Cardiac fibroblast (primary cell): ENCODE data around the gene FHAD1.
A peak's percentile ranks its signal among the peaks of the same experiment; 100 is the strongest.

ENCODE experiments used
- DNase-seq, 2 donors: peaks; one replicate each; pipeline versions ENCODE4 v3.0.0 to v3.0.0-alpha.2; 2010; ENCODE audit warnings: low read depth in 2 of 2
- H3K4me3 ChIP-seq, 2 donors: replicated peaks in 1 of 2; 1 replicate in 1 of 2; 2 replicates in 1 of 2; pipeline ENCODE4 v1.5.1; 2011; ENCODE audit warnings: low read depth in 2 of 2, low read length in 2 of 2, mild to moderate bottlenecking in 2 of 2, moderate library complexity in 1 of 2
- TF ChIP-seq, protein P1 (sequence below): IDR thresholded peaks from one replicate; pipeline ENCODE4 v1.5.1; 2011; ENCODE audit warnings: low read depth, mild to moderate bottlenecking, low read length, inconsistent platforms

FHAD1 gene

DNA sequence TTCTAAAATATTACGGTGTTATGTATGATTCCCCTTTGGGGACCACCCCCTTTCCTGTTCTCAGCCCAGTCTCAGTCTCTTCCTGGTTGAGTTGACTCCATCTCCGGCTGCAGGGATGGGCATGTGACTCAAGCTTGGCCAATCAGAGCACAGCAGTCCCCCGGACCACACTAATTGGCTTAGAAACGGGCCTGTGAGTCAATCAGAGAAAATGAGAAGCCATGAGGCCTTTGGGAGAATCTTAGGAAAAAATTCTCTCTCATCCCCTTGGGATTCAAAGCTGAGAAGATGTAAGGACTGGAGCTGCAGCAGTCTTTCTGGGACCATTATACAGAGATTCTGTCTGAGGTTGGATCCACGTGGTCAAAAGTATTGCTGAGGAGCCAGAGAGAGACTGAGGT lies 10.7 kb upstream of the FHAD1 start:
- TF ChIP-seq, protein P1, sequence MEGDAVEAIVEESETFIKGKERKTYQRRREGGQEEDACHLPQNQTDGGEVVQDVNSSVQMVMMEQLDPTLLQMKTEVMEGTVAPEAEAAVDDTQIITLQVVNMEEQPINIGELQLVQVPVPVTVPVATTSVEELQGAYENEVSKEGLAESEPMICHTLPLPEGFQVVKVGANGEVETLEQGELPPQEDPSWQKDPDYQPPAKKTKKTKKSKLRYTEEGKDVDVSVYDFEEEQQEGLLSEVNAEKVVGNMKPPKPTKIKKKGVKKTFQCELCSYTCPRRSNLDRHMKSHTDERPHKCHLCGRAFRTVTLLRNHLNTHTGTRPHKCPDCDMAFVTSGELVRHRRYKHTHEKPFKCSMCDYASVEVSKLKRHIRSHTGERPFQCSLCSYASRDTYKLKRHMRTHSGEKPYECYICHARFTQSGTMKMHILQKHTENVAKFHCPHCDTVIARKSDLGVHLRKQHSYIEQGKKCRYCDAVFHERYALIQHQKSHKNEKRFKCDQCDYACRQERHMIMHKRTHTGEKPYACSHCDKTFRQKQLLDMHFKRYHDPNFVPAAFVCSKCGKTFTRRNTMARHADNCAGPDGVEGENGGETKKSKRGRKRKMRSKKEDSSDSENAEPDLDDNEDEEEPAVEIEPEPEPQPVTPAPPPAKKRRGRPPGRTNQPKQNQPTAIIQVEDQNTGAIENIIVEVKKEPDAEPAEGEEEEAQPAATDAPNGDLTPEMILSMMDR: no peak
- peak in 1 of 2 donors; percentile 25 for DNase-seq
- no peak overlapping the region for H3K4me3 ChIP-seq

GRCh38 chr1:15236746-15237145 lies 10.3 kb upstream of the FHAD1 start:
- H3K4me3 ChIP-seq: no peak overlapping the region
- TF ChIP-seq, protein P1: no peak
- DNase-seq: no peak

- H3K4me3 ChIP-seq: no peak overlapping the region
- no peak for DNase-seq
- TF ChIP-seq, protein P1: no peak
These were observed 8.2 kb upstream of the FHAD1 start for GRCh38 chr1:15238789-15239188.

GRCh38 chr1:15242766-15243165 lies 4.3 kb upstream of the FHAD1 start:
- DNase-seq: no peak
- TF ChIP-seq, protein P1: no peak
- no peak overlapping the region for H3K4me3 ChIP-seq

GRCh38 chr1:15243275-15244043 lies 3.6 kb upstream of the FHAD1 start:
- DNase-seq: no peak
- TF ChIP-seq, protein P1: no peak
- no peak overlapping the region for H3K4me3 ChIP-seq

DNA sequence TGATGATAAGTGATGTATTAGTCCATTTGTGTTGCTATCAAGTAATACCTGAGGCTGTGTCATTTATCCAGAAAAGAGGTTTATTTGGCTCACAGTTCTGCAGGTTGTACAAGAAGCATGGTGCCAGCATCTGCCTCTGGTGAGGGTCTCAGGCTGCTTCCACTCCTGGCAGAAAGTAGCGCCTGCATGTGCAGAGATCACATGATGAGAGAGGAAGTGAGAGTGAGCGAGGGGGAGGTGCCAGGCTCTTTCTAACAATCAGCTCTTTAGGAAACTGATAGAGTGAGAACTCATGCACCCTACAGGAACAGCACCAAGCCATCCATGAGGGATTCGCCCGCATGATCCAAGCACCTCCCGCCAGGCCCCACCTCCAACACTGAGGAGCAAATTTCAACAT lies 2.2 kb upstream of the FHAD1 start:
- TF ChIP-seq, protein P1: no peak
- H3K4me3 ChIP-seq: no peak overlapping the region
- no peak for DNase-seq
